MM.1S (cell line): Measurements from ENCODE around the gene AATK.
"Not testable (repeated sequence)": the region's sequence is repeated elsewhere in the genome, so short reads cannot be mapped to it uniquely, and the experiment has no call there.

Source experiments
- DNase-seq: peaks from one replicate; pipeline ENCODE4 v3.0.0-alpha.2; 2015
- H2AFZ ChIP-seq: fragments of 300-600 bp; sonication (generic); 2 replicates; pipeline ENCODE4 v1.6.0; 2016; ENCODE audit warnings: antibody characterized with exemption, low read length
- H3F3A ChIP-seq: fragments of 300-600 bp; sonication (generic); 2 replicates; pipeline ENCODE4 v1.6.1; 2016; ENCODE audit warnings: mild to moderate bottlenecking, antibody characterized with exemption, low read length, moderate library complexity, mixed read lengths; ENCODE audit not compliant: insufficient read depth
- H3K27ac ChIP-seq: fragments of 300-600 bp; sonication (generic); 2 replicates; pipeline ENCODE4 v1.5.1; 2016; ENCODE audit warnings: mild to moderate bottlenecking, low read length
- H3K27me3 ChIP-seq: fragments of 300-600 bp; sonication (generic); replicated peaks from 2 replicates; pipeline ENCODE4 v1.6.0; 2016; ENCODE audit warnings: low read length; ENCODE audit not compliant: insufficient read depth
- H3K36me3 ChIP-seq: fragments of 300-600 bp; sonication (generic); replicated peaks from 2 replicates; pipeline ENCODE4 v1.6.1; 2016; ENCODE audit warnings: mild to moderate bottlenecking, low read length, mixed read lengths; ENCODE audit not compliant: insufficient read depth
- H3K4me1 ChIP-seq: fragments of 300-600 bp; sonication (generic); 2 replicates; pipeline ENCODE4 v1.6.1; 2016; ENCODE audit warnings: low read length, mixed read lengths
- H3K4me2 ChIP-seq: fragments of 300-600 bp; sonication (generic); 2 replicates; pipeline ENCODE4 v1.6.0; 2016; ENCODE audit warnings: low read depth, low read length
- H3K4me3 ChIP-seq: fragments of 300-600 bp; sonication (generic); 2 replicates; pipeline ENCODE4 v1.5.1; 2016; ENCODE audit warnings: low read length, mixed read lengths
- H3K79me2 ChIP-seq: fragments of 300-600 bp; sonication (generic); 2 replicates; pipeline ENCODE4 v1.6.1; 2016; ENCODE audit warnings: mixed run types, low read length, mixed read lengths
- H3K9ac ChIP-seq: fragments of 300-600 bp; sonication (generic); 2 replicates; pipeline ENCODE4 v1.6.1; 2016; ENCODE audit warnings: low read length, mixed read lengths
- H3K9me2 ChIP-seq: fragments of 300-600 bp; sonication (generic); replicated peaks from 2 replicates; pipeline ENCODE4 v1.6.1; 2016; ENCODE audit warnings: mild to moderate bottlenecking, low read length, mixed read lengths; ENCODE audit not compliant: insufficient read depth
- H3K9me3 ChIP-seq: fragments of 300-600 bp; sonication (generic); replicated peaks from 2 replicates; pipeline ENCODE4 v1.6.1; 2016; ENCODE audit warnings: mild to moderate bottlenecking, low read length, mixed read lengths; ENCODE audit not compliant: insufficient read depth
- H4K20me1 ChIP-seq: fragments of 300-600 bp; sonication (generic); 2 replicates; pipeline ENCODE4 v1.6.1; 2016; ENCODE audit warnings: mild to moderate bottlenecking, low read length, moderate library complexity, mixed read lengths; ENCODE audit not compliant: insufficient read depth
- CTCF ChIP-seq: fragments of 300-600 bp; sonication (generic); IDR thresholded peaks from 2 replicates; pipeline ENCODE4 v1.5.1; 2016; ENCODE audit warnings: antibody characterized with exemption, low read length, mixed read lengths
- EZH2 ChIP-seq: fragments of 300-600 bp; sonication (generic); optimal IDR thresholded peaks from 2 replicates; pipeline ENCODE3; 2017; ENCODE audit warnings: low read depth, mild to moderate bottlenecking, antibody characterized with exemption, low read length, mixed read lengths
- EZH2phosphoT487 ChIP-seq: fragments of 300-600 bp; sonication (generic); IDR thresholded peaks from 2 replicates; pipeline ENCODE4 v1.6.1; 2018; ENCODE audit warnings: antibody characterized with exemption, low read length

The AATK gene

GRCh38 chr17:81147701-81148100 is 18.3 kb downstream of the AATK start:
- Histone ChIP-seq H3K27me3 (peaks cover 97% of the 10 kb centered on the region), H3K9me2 (no peaks in the 10 kb centered on the region), H2AFZ (no peak overlapping the region), H3K4me1 (no peaks in the 10 kb centered on the region), H3K36me3 (no peaks in the 10 kb centered on the region), H3K9me3 (no peaks in the 10 kb centered on the region), H3K79me2 (no peaks in the 10 kb centered on the region), H3K9ac (no peak overlapping the region), H3K4me3 (no peak overlapping the region), H3K4me2 (no peak overlapping the region), H3K27ac (no peak overlapping the region), H3F3A (peaks cover 4% of the 10 kb centered on the region; the same call in 1 of the 2 replicates), H4K20me1 (no peaks in the 10 kb centered on the region)
- no peak for TF ChIP-seq EZH2
- TF ChIP-seq EZH2phosphoT487, result no peak
- TF ChIP-seq CTCF, result no peak
- DNase-seq, result no peak

- H3F3A ChIP-seq, H3K4me3 ChIP-seq, H3K79me2 ChIP-seq, H3K27ac ChIP-seq, H3K9me2 ChIP-seq, H3K36me3 ChIP-seq, H3K9ac ChIP-seq, H3K4me1 ChIP-seq, DNase-seq, H2AFZ ChIP-seq, H3K9me3 ChIP-seq, H3K4me2 ChIP-seq, H4K20me1 ChIP-seq: not testable (repeated sequence)
- H3K27me3 ChIP-seq, result peaks cover 95% of the 10 kb centered on the region
Measured at GRCh38 chr17:81146208-81146607, 19.8 kb downstream of the AATK start.

GRCh38 chr17:81144423-81144781 is 21.6 kb downstream of the AATK start:
- H3K79me2 ChIP-seq, result no peaks in the 10 kb centered on the region
- no peak overlapping the region for H3K9ac ChIP-seq
- no peaks in the 10 kb centered on the region for H3K36me3 ChIP-seq
- no peaks in the 10 kb centered on the region for H4K20me1 ChIP-seq
- H3K4me1 ChIP-seq, result no peaks in the 10 kb centered on the region
- H3F3A ChIP-seq, result no peaks in the 10 kb centered on the region
- H3K4me3 ChIP-seq, result no peak overlapping the region
- peaks cover 98% of the 10 kb centered on the region for H3K27me3 ChIP-seq
- no peak overlapping the region for H2AFZ ChIP-seq
- no peak for DNase-seq
- H3K9me2 ChIP-seq, result no peaks in the 10 kb centered on the region
- no peak overlapping the region for H3K4me2 ChIP-seq
- no peak overlapping the region for H3K27ac ChIP-seq
- TF ChIP-seq EZH2 (no peak), EZH2phosphoT487 (no peak), CTCF (no peak)
- no peaks in the 10 kb centered on the region for H3K9me3 ChIP-seq

DNA sequence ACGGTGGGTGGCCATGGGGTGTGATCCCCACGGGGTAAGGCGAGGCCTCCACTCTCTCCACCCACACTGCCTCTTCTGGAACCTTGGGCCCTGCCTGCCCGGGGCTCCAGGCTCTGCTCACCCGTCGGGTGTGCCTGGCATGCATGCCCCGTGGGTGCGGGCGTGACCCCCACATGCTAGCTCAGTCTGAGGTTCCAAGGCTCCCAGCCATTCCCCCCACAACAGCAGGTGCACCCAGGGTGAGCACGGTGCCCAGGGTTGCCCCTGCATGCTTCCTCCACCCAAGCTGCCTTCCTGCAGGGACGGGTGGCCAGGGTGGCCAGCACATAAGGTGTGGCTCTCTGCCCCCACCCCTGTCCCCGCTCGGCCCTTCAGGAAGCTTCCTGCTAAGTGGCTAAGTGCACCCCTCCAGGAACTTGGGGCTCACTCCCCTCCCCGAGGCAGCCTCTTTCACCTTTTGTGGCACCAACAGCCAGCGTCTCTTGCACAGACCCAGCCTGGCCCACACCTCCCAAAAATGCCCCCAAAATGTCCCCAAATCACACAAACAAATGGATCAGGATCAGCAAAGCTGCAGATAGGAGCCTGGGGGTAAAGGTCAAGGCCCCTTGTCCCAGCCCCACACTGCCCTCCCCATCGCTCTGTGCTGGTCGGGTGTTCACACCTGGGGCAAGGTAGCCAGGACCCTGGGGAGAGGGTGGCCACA is 22.2 kb downstream of the AATK start:
- Histone ChIP-seq H3K4me3 (no peak overlapping the region), H3F3A (no peaks in the 10 kb centered on the region), H3K9me2 (no peaks in the 10 kb centered on the region), H3K27me3 (peaks cover 96% of the 10 kb centered on the region), H4K20me1 (no peaks in the 10 kb centered on the region), H3K9me3 (no peaks in the 10 kb centered on the region), H3K36me3 (no peaks in the 10 kb centered on the region), H2AFZ (no peak overlapping the region), H3K79me2 (no peaks in the 10 kb centered on the region), H3K4me2 (no peak overlapping the region), H3K9ac (no peak overlapping the region), H3K4me1 (no peaks in the 10 kb centered on the region), H3K27ac (no peak overlapping the region)
- DNase-seq, result no peak
- TF ChIP-seq EZH2, result no peak
- TF ChIP-seq EZH2phosphoT487, result no peak
- no peak for TF ChIP-seq CTCF
